ENCODE measurements around the gene CCER1.

Gene CCER1

DNA sequence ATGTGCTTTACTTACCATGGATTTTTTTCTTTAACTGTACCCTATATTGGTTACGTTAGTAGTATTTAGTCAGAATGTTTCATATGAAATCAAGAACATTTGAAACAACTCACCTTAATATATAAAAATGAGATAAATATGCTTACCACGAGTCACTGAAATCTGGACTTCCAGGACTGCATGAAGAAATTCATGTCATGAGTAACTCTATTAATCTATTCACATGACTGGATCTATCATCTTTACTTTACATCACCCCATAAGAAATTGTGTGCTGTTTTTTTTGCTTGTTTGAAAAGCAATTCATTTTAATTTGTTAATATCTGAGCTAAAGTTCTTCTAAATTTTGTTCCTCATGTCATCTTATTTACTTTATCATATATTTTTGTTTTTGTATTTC, 44.6 kb upstream of the CCER1 start:
- H3K4me3 ChIP-seq (ENCODE audit: low read depth, low read length), result no peak overlapping the region
- H2BK12ac ChIP-seq (ENCODE audit: low read length), result no peak overlapping the region
- H3K23ac ChIP-seq (ENCODE audit: low read length), result no peak overlapping the region
- no peak overlapping the region for H2BK120ac ChIP-seq (ENCODE audit: insufficient read depth, low read length, poor library complexity)
- no peak overlapping the region for H3K27ac ChIP-seq (ENCODE audit: low read depth, low read length)
- H3K4ac ChIP-seq (ENCODE audit: low read depth, low read length), result no peak overlapping the region
- H3K18ac ChIP-seq (ENCODE audit: low read length), result no peak overlapping the region
- no peak overlapping the region for H2BK5ac ChIP-seq (ENCODE audit: low read depth, low read length, poor library complexity)
- H3K36me3 ChIP-seq (ENCODE audit: control insufficient read depth in 1 of 2, insufficient read depth in 2 of 2, low read length in 2 of 2), result no peaks in the 10 kb centered on the region
- no peaks in the 10 kb centered on the region for H3K9me3 ChIP-seq (ENCODE audit: insufficient read depth, low read depth, low read length)
- H2AK5ac ChIP-seq (ENCODE audit: low read length), result no peak overlapping the region
- no peaks in the 10 kb centered on the region for H3K79me1 ChIP-seq (ENCODE audit: low read length)
- H3K4me2 ChIP-seq (ENCODE audit: low read length), result no peak overlapping the region
- H3K9ac ChIP-seq (ENCODE audit: low read length), result no peak overlapping the region
- H3K79me2 ChIP-seq (ENCODE audit: control insufficient read depth, insufficient read depth, low read length, poor library complexity), result no peaks in the 10 kb centered on the region
- no peak overlapping the region for H2AFZ ChIP-seq (ENCODE audit: insufficient read depth, low read length, poor library complexity)
- no peak overlapping the region for H4K91ac ChIP-seq (ENCODE audit: low read depth, low read length)
- H3K4me1 ChIP-seq (ENCODE audit: control insufficient read depth in 1 of 2, insufficient read depth in 2 of 2, low read length in 2 of 2), result peaks cover 0 to 2% of the 10 kb centered on the region in 2 experiments
- no peak overlapping the region for H4K12ac ChIP-seq (ENCODE audit: low read depth, low read length)
- no peak overlapping the region for H4K8ac ChIP-seq (ENCODE audit: low read depth, low read length)
- no peak for DNase-seq
- WGBS (ENCODE audit: extremely low coverage, insufficient coverage, insufficient read length), result no CpG with 5 or more reads among the region's 2 CpGs
- H3K27me3 ChIP-seq (ENCODE audit: insufficient read depth, low read length), result no peaks in the 10 kb centered on the region
- H3K14ac ChIP-seq (ENCODE audit: low read length), result no peak overlapping the region

DNA sequence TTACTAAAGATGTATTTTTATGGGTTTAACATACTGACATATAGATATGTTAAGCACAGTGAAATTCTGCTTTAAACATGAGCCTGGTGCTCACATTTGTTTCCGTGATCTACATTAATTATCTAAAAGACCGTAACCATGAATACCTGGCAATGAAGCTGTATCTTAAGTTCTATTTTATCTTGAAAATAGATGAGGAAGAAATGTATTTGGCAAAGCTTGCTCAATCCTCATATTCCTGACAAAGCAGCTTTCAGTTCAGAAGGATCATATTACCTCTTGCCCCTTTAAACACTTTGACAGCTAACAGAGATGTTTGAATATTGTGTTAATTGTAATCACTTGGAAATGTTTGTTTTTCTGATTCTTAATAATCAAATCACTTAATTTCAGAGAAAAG, 40.0 kb upstream of the CCER1 start:
- DNase-seq, result no peak
- Histone ChIP-seq H2BK12ac (ENCODE audit: low read length) (no peak overlapping the region), H2BK5ac (ENCODE audit: low read depth, low read length, poor library complexity) (no peak overlapping the region), H3K4me2 (ENCODE audit: low read length) (no peak overlapping the region), H3K27ac (ENCODE audit: low read depth, low read length) (no peak overlapping the region), H2AFZ (ENCODE audit: insufficient read depth, low read length, poor library complexity) (no peak overlapping the region), H3K36me3 (ENCODE audit: control insufficient read depth in 1 of 2, insufficient read depth in 2 of 2, low read length in 2 of 2) (no peaks in the 10 kb centered on the region), H3K9me3 (ENCODE audit: insufficient read depth, low read depth, low read length) (no peaks in the 10 kb centered on the region), H2AK5ac (ENCODE audit: low read length) (no peak overlapping the region), H4K91ac (ENCODE audit: low read depth, low read length) (no peak overlapping the region), H3K9ac (ENCODE audit: low read length) (no peak overlapping the region), H3K18ac (ENCODE audit: low read length) (no peak overlapping the region), H3K27me3 (ENCODE audit: insufficient read depth, low read length) (no peaks in the 10 kb centered on the region), H3K23ac (ENCODE audit: low read length) (no peak overlapping the region), H3K79me2 (ENCODE audit: control insufficient read depth, insufficient read depth, low read length, poor library complexity) (no peaks in the 10 kb centered on the region), H3K79me1 (ENCODE audit: low read length) (no peaks in the 10 kb centered on the region), H2BK120ac (ENCODE audit: insufficient read depth, low read length, poor library complexity) (no peak overlapping the region), H3K4me3 (ENCODE audit: low read depth, low read length) (no peak overlapping the region), H3K4me1 (ENCODE audit: control insufficient read depth in 1 of 2, insufficient read depth in 2 of 2, low read length in 2 of 2) (peaks cover 0 to 2% of the 10 kb centered on the region in 2 experiments), H3K14ac (ENCODE audit: low read length) (no peak overlapping the region), H4K12ac (ENCODE audit: low read depth, low read length) (no peak overlapping the region), H4K8ac (ENCODE audit: low read depth, low read length) (no peak overlapping the region), H3K4ac (ENCODE audit: low read depth, low read length) (no peak overlapping the region)
- no CpG with 5 or more reads among the region's 2 CpGs for WGBS (ENCODE audit: extremely low coverage, insufficient coverage, insufficient read length)

- Histone ChIP-seq H3K4me3 (ENCODE audit: low read depth, low read length) (no peak overlapping the region), H3K36me3 (ENCODE audit: control insufficient read depth in 1 of 2, insufficient read depth in 2 of 2, low read length in 2 of 2) (no peaks in the 10 kb centered on the region), H2AFZ (ENCODE audit: insufficient read depth, low read length, poor library complexity) (no peak overlapping the region), H3K4me1 (ENCODE audit: control insufficient read depth in 1 of 2, insufficient read depth in 2 of 2, low read length in 2 of 2) (no peaks in the 10 kb centered on the region), H3K27me3 (ENCODE audit: insufficient read depth, low read length) (no peaks in the 10 kb centered on the region), H3K79me1 (ENCODE audit: low read length) (no peaks in the 10 kb centered on the region), H3K79me2 (ENCODE audit: control insufficient read depth, insufficient read depth, low read length, poor library complexity) (no peaks in the 10 kb centered on the region), H3K18ac (ENCODE audit: low read length) (no peak overlapping the region), H3K9me3 (ENCODE audit: insufficient read depth, low read depth, low read length) (no peaks in the 10 kb centered on the region), H3K14ac (ENCODE audit: low read length) (no peak overlapping the region), H2BK5ac (ENCODE audit: low read depth, low read length, poor library complexity) (no peak overlapping the region), H3K27ac (ENCODE audit: low read depth, low read length) (no peak overlapping the region), H4K12ac (ENCODE audit: low read depth, low read length) (no peak overlapping the region), H2BK120ac (ENCODE audit: insufficient read depth, low read length, poor library complexity) (no peak overlapping the region), H4K91ac (ENCODE audit: low read depth, low read length) (no peak overlapping the region), H2BK12ac (ENCODE audit: low read length) (no peak overlapping the region), H3K4me2 (ENCODE audit: low read length) (no peak overlapping the region), H3K9ac (ENCODE audit: low read length) (no peak overlapping the region), H3K4ac (ENCODE audit: low read depth, low read length) (no peak overlapping the region), H4K8ac (ENCODE audit: low read depth, low read length) (no peak overlapping the region), H2AK5ac (ENCODE audit: low read length) (no peak overlapping the region), H3K23ac (ENCODE audit: low read length) (no peak overlapping the region)
- no CpG with 5 or more reads among the region's 3 CpGs for WGBS (ENCODE audit: extremely low coverage, insufficient coverage, insufficient read length)
- DNase-seq, result no peak
Observed at GRCh38 chr12:90991952-90992465, 37.0 kb upstream of the CCER1 start.

DNA sequence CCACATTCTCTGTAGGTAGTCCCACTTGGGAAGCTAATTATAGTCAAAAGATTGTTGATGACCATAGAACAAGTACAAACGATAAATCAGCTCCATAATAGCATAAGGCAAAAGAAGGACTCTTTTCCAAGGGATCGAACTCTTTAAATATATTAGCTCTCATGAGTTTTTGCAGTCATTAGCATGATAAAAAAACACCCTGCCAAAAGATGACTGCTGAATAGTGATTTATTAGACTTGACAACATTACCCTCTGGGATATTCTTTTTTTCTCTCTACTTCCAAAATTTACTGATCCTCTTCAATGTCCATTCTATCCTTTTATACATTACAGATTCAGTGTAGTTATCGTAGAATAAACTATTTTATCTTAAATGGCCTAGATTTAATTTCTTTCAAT, 35.6 kb upstream of the CCER1 start:
- H3K79me1 ChIP-seq (ENCODE audit: low read length), result no peaks in the 10 kb centered on the region
- H3K4me1 ChIP-seq (ENCODE audit: control insufficient read depth in 1 of 2, insufficient read depth in 2 of 2, low read length in 2 of 2), result no peaks in the 10 kb centered on the region
- no peak overlapping the region for H2BK5ac ChIP-seq (ENCODE audit: low read depth, low read length, poor library complexity)
- H2BK120ac ChIP-seq (ENCODE audit: insufficient read depth, low read length, poor library complexity), result no peak overlapping the region
- H3K4me3 ChIP-seq (ENCODE audit: low read depth, low read length), result no peak overlapping the region
- H3K4ac ChIP-seq (ENCODE audit: low read depth, low read length), result no peak overlapping the region
- H3K36me3 ChIP-seq (ENCODE audit: control insufficient read depth in 1 of 2, insufficient read depth in 2 of 2, low read length in 2 of 2), result peaks cover 0 to 2% of the 10 kb centered on the region in 2 experiments
- H4K8ac ChIP-seq (ENCODE audit: low read depth, low read length), result no peak overlapping the region
- WGBS (ENCODE audit: extremely low coverage, insufficient coverage, insufficient read length), result no CpG with 5 or more reads among the region's 3 CpGs
- no peak for DNase-seq
- H4K12ac ChIP-seq (ENCODE audit: low read depth, low read length), result no peak overlapping the region
- H3K27ac ChIP-seq (ENCODE audit: low read depth, low read length), result no peak overlapping the region
- no peak overlapping the region for H3K9ac ChIP-seq (ENCODE audit: low read length)
- peaks cover 2% of the 10 kb centered on the region for H3K9me3 ChIP-seq (ENCODE audit: insufficient read depth, low read depth, low read length)
- H3K27me3 ChIP-seq (ENCODE audit: insufficient read depth, low read length), result no peaks in the 10 kb centered on the region
- H2AK5ac ChIP-seq (ENCODE audit: low read length), result no peak overlapping the region
- H2AFZ ChIP-seq (ENCODE audit: insufficient read depth, low read length, poor library complexity), result no peak overlapping the region
- H3K79me2 ChIP-seq (ENCODE audit: control insufficient read depth, insufficient read depth, low read length, poor library complexity), result no peaks in the 10 kb centered on the region
- no peak overlapping the region for H3K4me2 ChIP-seq (ENCODE audit: low read length)
- H4K91ac ChIP-seq (ENCODE audit: low read depth, low read length), result no peak overlapping the region
- no peak overlapping the region for H2BK12ac ChIP-seq (ENCODE audit: low read length)
- H3K14ac ChIP-seq (ENCODE audit: low read length), result no peak overlapping the region
- no peak overlapping the region for H3K23ac ChIP-seq (ENCODE audit: low read length)
- H3K18ac ChIP-seq (ENCODE audit: low read length), result no peak overlapping the region
